ENCODE data around the gene PLXNA4.

Gene PLXNA4

GRCh38 chr7:132300599-132301277 is 275.5 kb downstream of the PLXNA4 start:
- TF ChIP-seq CTCF (IDR thresholded peaks at IDR 0.05; ENCODE audit: insufficient read depth, low read depth, low read length, missing control alignments), result no peak
- DNase-seq (ENCODE audit: low read depth), result no peak

GRCh38 chr7:132298790-132299189 is 277.5 kb downstream of the PLXNA4 start:
- no peak for DNase-seq (ENCODE audit: low read depth)
- TF ChIP-seq CTCF (IDR thresholded peaks at IDR 0.05; ENCODE audit: insufficient read depth, low read depth, low read length, missing control alignments), result no peak
- no peak overlapping the region for H3K4me3 ChIP-seq (ENCODE audit: low read depth, low read length)

More at GRCh38 chr7:132300599-132301277, 275.5 kb downstream of the PLXNA4 start:
- no peak overlapping the region for H3K4me3 ChIP-seq (ENCODE audit: low read depth, low read length)

GRCh38 chr7:132296820-132297219 is 279.4 kb downstream of the PLXNA4 start:
- TF ChIP-seq CTCF (IDR thresholded peaks at IDR 0.05; ENCODE audit: insufficient read depth, low read depth, low read length, missing control alignments), result no peak
- DNase-seq (ENCODE audit: low read depth), result no peak

GRCh38 chr7:132295175-132295574 is 281.1 kb downstream of the PLXNA4 start:
- no peak overlapping the region for H3K4me3 ChIP-seq (ENCODE audit: low read depth, low read length)
- DNase-seq (ENCODE audit: low read depth), result no peak
- TF ChIP-seq CTCF (IDR thresholded peaks at IDR 0.05; ENCODE audit: insufficient read depth, low read depth, low read length, missing control alignments), result no peak

More at GRCh38 chr7:132296820-132297219, 279.4 kb downstream of the PLXNA4 start:
- no peak overlapping the region for H3K4me3 ChIP-seq (ENCODE audit: low read depth, low read length)

- H3K4me3 ChIP-seq (ENCODE audit: low read depth, low read length), result no peak overlapping the region
- no peak for TF ChIP-seq CTCF (IDR thresholded peaks at IDR 0.05; ENCODE audit: insufficient read depth, low read depth, low read length, missing control alignments)
- no peak for DNase-seq (ENCODE audit: low read depth)
Observed at GRCh38 chr7:132292803-132293202, 283.5 kb downstream of the PLXNA4 start.

- TF ChIP-seq CTCF (IDR thresholded peaks at IDR 0.05; ENCODE audit: insufficient read depth, low read depth, low read length, missing control alignments), result no peak
- H3K4me3 ChIP-seq (ENCODE audit: low read depth, low read length), result no peak overlapping the region
- DNase-seq (ENCODE audit: low read depth), result no peak
Observed at GRCh38 chr7:132291481-132291880, 284.8 kb downstream of the PLXNA4 start.

GRCh38 chr7:132290021-132290420 is 286.2 kb downstream of the PLXNA4 start:
- H3K4me3 ChIP-seq (ENCODE audit: low read depth, low read length), result no peak overlapping the region
- DNase-seq (ENCODE audit: low read depth), result no peak
- no peak for TF ChIP-seq CTCF (IDR thresholded peaks at IDR 0.05; ENCODE audit: insufficient read depth, low read depth, low read length, missing control alignments)

Measured in GM12865 (cell line).